ENCODE data around the gene CUZD1.

The CUZD1 gene

GRCh38 chr10:122856902-122857301, 11.2 kb upstream of the CUZD1 start:
- DNase-seq (ENCODE audit: low read depth in 2 of 2) = no peak

GRCh38 chr10:122855745-122856144, 10.1 kb upstream of the CUZD1 start:
- no peak for DNase-seq (ENCODE audit: low read depth in 2 of 2)

- no peak for DNase-seq (ENCODE audit: low read depth in 2 of 2)
Observed at GRCh38 chr10:122854648-122855047, 9.0 kb upstream of the CUZD1 start.

GRCh38 chr10:122853665-122854313, 8.1 kb upstream of the CUZD1 start:
- no peak for DNase-seq (ENCODE audit: low read depth in 2 of 2)

- DNase-seq (ENCODE audit: low read depth in 2 of 2) = no peak
Observed at GRCh38 chr10:122852261-122852660, 6.6 kb upstream of the CUZD1 start.

- no peak for DNase-seq (ENCODE audit: low read depth in 2 of 2)
Observed at GRCh38 chr10:122850705-122851640, 5.3 kb upstream of the CUZD1 start.

- no peak for DNase-seq (ENCODE audit: low read depth in 2 of 2)
Observed at GRCh38 chr10:122849900-122850605, 4.4 kb upstream of the CUZD1 start.

GRCh38 chr10:122849090-122849489, 3.4 kb upstream of the CUZD1 start:
- no peak for DNase-seq (ENCODE audit: low read depth in 2 of 2)

- DNase-seq (ENCODE audit: low read depth in 2 of 2) = no peak
Observed at GRCh38 chr10:122847782-122848604, 2.3 kb upstream of the CUZD1 start.

GRCh38 chr10:122844146-122844545, 1.5 kb downstream of the CUZD1 start:
- DNase-seq (ENCODE audit: low read depth in 2 of 2) = no peak

- DNase-seq (ENCODE audit: low read depth in 2 of 2) = no peak
Observed at GRCh38 chr10:122841569-122841968, 4.1 kb downstream of the CUZD1 start.

- no peak for DNase-seq (ENCODE audit: low read depth in 2 of 2)
Observed at GRCh38 chr10:122839505-122839904, 6.2 kb downstream of the CUZD1 start.

- no peak for DNase-seq (ENCODE audit: low read depth in 2 of 2)
Observed at GRCh38 chr10:122838880-122839279, 6.8 kb downstream of the CUZD1 start.

GRCh38 chr10:122835908-122836307, 9.7 kb downstream of the CUZD1 start:
- no peak for DNase-seq (ENCODE audit: low read depth in 2 of 2)

- DNase-seq (ENCODE audit: low read depth in 2 of 2) = no peak
Observed at GRCh38 chr10:122830965-122831353, 14.7 kb downstream of the CUZD1 start.

- DNase-seq (ENCODE audit: low read depth in 2 of 2) = no peak
Observed at GRCh38 chr10:122830273-122830964, 15.2 kb downstream of the CUZD1 start.

GRCh38 chr10:122829454-122829853, 16.2 kb downstream of the CUZD1 start:
- no peak for DNase-seq (ENCODE audit: low read depth in 2 of 2)

GRCh38 chr10:122828716-122829255, 16.9 kb downstream of the CUZD1 start:
- no peak for DNase-seq (ENCODE audit: low read depth in 2 of 2)

- DNase-seq (ENCODE audit: low read depth in 2 of 2) = no peak
Observed at GRCh38 chr10:122827302-122827701, 18.4 kb downstream of the CUZD1 start.

GRCh38 chr10:122822973-122823690, 22.5 kb downstream of the CUZD1 start:
- no peak for DNase-seq (ENCODE audit: low read depth in 2 of 2)
